Body of pancreas (tissue), 4 donors: Measurements from ENCODE around the gene ZNF133. TPM values are rescaled to one million over a fixed set of nuclear protein-coding genes. Genes with fewer than 3 reads are reported as not detected.
"Not testable (repeated sequence)": the region's sequence is repeated elsewhere in the genome, so short reads cannot be mapped to it uniquely, and the experiment has no call there.

ENCODE experiments used
- ATAC-seq: fragments of 150-250 bp; one replicate; pipeline ENCODE4 v1.9.1; 2016
- DNase-seq, 4 donors: peaks; one replicate each; pipeline ENCODE4 v3.0.0-alpha.2; 2019
- H3K27ac ChIP-seq, 4 donors: fragments of 200-600 bp; sonication (generic); 1 replicate in 3 of 4; 2 replicates in 1 of 4; pipeline versions ENCODE4 v1.5.1 to v1.6.1; 2016 to 2019; ENCODE audit warnings: mild to moderate bottlenecking in 1 of 4, mixed read lengths in 1 of 4, moderate library complexity in 1 of 4
- H3K27me3 ChIP-seq, 2 donors: fragments of 200-600 bp; sonication (generic); one replicate each; pipeline ENCODE4 v1.6.0; 2016; ENCODE audit warnings: mild to moderate bottlenecking in 1 of 2
- H3K36me3 ChIP-seq, 2 donors: fragments of 200-600 bp; sonication (generic); replicated peaks in 1 of 2; 2 replicates each; pipeline ENCODE4 v1.5.1; 2016; ENCODE audit warnings: low read depth in 2 of 2; ENCODE audit not compliant: insufficient read depth in 1 of 2
- H3K4me1 ChIP-seq: fragments of 200-600 bp; sonication (generic); one replicate; pipeline ENCODE4 v1.6.0; 2016
- H3K4me3 ChIP-seq, 2 donors: fragments of 200-600 bp; sonication (generic); 1 replicate in 1 of 2; 2 replicates in 1 of 2; pipeline ENCODE4 v1.5.1; 2016 to 2019
- H3K9me3 ChIP-seq, 3 donors: fragments of 200-600 bp; sonication (generic); 1 replicate in 2 of 3; 2 replicates in 1 of 3; pipeline ENCODE4 v1.5.1; 2016
- POLR2A ChIP-seq, 3 donors: fragments of 450-650 bp; IDR thresholded peaks; one replicate each; pipeline ENCODE4 v1.6.1; 2016; ENCODE audit warnings: antibody characterized with exemption in 3 of 3, mild to moderate bottlenecking in 2 of 3
- WGBS, 2 donors: methylation state at CpG; one replicate each; pipeline ENCODE4 v1.1.5; 2017; 5-methylcytosine and 5-hydroxymethylcytosine counted together
- intact Hi-C: fragments of 100-400 bp; cut with DNase I; formaldehyde crosslinking; loops from one replicate; pipeline ENCODE4 v1.15.1; 2023
- total RNA-seq, 2 donors: library from RNA; depleted of rRNA; stranded (reverse); fragments of >200 nt; gene quantifications; one replicate each; pipeline ENCODE4 v1.1.0, GENCODE V29; 2016
- TF ChIP-seq, protein P1 (sequence below), 7 experiments: fragments of 450-650 bp in 4 of 7; fragments of 200-600 bp in 3 of 7; sonication (generic) in 3 of 7; IDR thresholded peaks; one replicate each; pipeline ENCODE4 v1.5.1; 2016 to 2019; ENCODE audit warnings: antibody characterized with exemption in 7 of 7

The ZNF133 gene
- total RNA-seq, 2 donors from 2014 or later: 10.9 to 22.7 TPM

- intact Hi-C loops: no loop called here
- peaks cover 0 to 13% (median 0%) of the 10 kb centered on the region in 3 donors for H3K9me3 ChIP-seq
- no peaks in the 10 kb centered on the region for H3K36me3 ChIP-seq
- DNase-seq: no peak
- H3K27ac ChIP-seq: no peak overlapping the region
- WGBS, 2 donors: 94 to 99% methylated on average over 2 of the region's 2 CpGs
- no peak overlapping the region for H3K4me3 ChIP-seq
- ATAC-seq: no peak
- TF ChIP-seq, protein P1, sequence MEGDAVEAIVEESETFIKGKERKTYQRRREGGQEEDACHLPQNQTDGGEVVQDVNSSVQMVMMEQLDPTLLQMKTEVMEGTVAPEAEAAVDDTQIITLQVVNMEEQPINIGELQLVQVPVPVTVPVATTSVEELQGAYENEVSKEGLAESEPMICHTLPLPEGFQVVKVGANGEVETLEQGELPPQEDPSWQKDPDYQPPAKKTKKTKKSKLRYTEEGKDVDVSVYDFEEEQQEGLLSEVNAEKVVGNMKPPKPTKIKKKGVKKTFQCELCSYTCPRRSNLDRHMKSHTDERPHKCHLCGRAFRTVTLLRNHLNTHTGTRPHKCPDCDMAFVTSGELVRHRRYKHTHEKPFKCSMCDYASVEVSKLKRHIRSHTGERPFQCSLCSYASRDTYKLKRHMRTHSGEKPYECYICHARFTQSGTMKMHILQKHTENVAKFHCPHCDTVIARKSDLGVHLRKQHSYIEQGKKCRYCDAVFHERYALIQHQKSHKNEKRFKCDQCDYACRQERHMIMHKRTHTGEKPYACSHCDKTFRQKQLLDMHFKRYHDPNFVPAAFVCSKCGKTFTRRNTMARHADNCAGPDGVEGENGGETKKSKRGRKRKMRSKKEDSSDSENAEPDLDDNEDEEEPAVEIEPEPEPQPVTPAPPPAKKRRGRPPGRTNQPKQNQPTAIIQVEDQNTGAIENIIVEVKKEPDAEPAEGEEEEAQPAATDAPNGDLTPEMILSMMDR (IDR thresholded peaks at IDR 0.05): no peak
- TF ChIP-seq POLR2A (IDR thresholded peaks at IDR 0.05): no peak
- H3K4me1 ChIP-seq: no peaks in the 10 kb centered on the region
- H3K27me3 ChIP-seq: no peaks in the 10 kb centered on the region
These were observed 38.7 kb downstream of the ZNF133 start for GRCh38 chr20:18326990-18327389.

- TF ChIP-seq POLR2A (IDR thresholded peaks at IDR 0.05): no peak
- TF ChIP-seq, protein P1 (IDR thresholded peaks at IDR 0.05): no peak
- DNase-seq (no peak), ATAC-seq (no peak)
- H3K9me3 ChIP-seq: peaks cover 0 to 14% (median 0%) of the 10 kb centered on the region in 3 donors
- no peak overlapping the region for H3K27ac ChIP-seq
- intact Hi-C loops: no loop called here
- no peaks in the 10 kb centered on the region for H3K4me1 ChIP-seq
- H3K36me3 ChIP-seq: no peaks in the 10 kb centered on the region
- 88 to 89% methylated on average over 2 of the region's 2 CpGs for WGBS, 2 donors
- H3K4me3 ChIP-seq: no peak overlapping the region
- H3K27me3 ChIP-seq: no peaks in the 10 kb centered on the region
These were observed 43.4 kb downstream of the ZNF133 start for GRCh38 chr20:18331694-18332093.

GRCh38 chr20:18349749-18350148 is 61.4 kb downstream of the ZNF133 start:
- H3K27me3 ChIP-seq, H3K4me3 ChIP-seq, H3K9me3 ChIP-seq, DNase-seq, H3K27ac ChIP-seq, H3K4me1 ChIP-seq, ATAC-seq, intact Hi-C loops, H3K36me3 ChIP-seq: not testable (repeated sequence)
- WGBS, 2 donors: 55 to 65% methylated on average over 3 of the region's 3 CpGs

DNA sequence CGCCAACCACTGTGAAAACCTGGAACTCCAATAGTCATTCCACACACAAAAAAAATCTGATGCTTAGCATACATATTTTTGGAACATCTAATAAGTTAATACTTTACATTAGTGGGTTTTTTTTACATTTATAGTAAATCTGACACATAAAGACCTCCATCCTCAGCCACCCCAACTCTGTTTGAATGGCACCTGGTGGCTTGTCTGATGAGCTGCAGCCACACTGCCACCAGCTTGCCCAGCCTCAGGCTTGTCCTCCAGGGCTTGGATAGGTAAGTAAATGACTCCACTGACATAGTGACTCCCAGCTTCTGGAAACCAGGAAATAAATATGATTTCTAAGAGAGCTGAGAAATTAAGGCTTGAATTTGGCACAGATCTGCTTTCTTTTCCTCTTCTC is 71.5 kb downstream of the ZNF133 start:
- H3K4me3 ChIP-seq: no peak overlapping the region
- H3K36me3 ChIP-seq: no peaks in the 10 kb centered on the region
- no peak for DNase-seq
- H3K27me3 ChIP-seq: no peaks in the 10 kb centered on the region
- TF ChIP-seq, protein P1 (IDR thresholded peaks at IDR 0.05): no peak
- no peak for TF ChIP-seq POLR2A (IDR thresholded peaks at IDR 0.05)
- no peaks in the 10 kb centered on the region for H3K9me3 ChIP-seq
- ATAC-seq: no peak
- WGBS, 2 donors: 92 to 96% methylated on average over 1 of the region's 1 CpG
- intact Hi-C loops: no loop called here
- no peaks in the 10 kb centered on the region for H3K4me1 ChIP-seq
- H3K27ac ChIP-seq: no peak overlapping the region

DNA sequence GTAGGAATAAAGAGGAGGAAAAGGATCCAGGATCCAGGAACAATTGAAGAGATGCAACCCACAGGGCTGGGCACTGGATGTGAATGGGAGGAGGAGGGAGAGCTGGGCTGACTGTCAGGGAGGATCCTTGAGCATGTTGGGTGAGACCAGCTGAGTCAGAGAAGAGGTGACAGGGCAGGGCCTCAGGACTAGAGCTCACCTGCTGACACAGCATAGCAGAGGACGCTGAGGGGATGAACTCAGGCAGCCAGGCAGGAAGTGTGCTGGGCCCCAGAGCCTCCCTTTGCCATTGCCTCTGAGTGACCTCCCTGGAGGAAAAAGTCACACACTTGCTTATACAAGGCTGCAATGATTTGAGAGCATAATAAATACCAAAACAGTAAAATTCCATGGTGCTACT is 72.3 kb downstream of the ZNF133 start:
- Histone ChIP-seq H3K27ac (no peak overlapping the region), H3K4me1 (no peaks in the 10 kb centered on the region), H3K4me3 (no peak overlapping the region), H3K27me3 (no peaks in the 10 kb centered on the region), H3K9me3 (no peaks in the 10 kb centered on the region), H3K36me3 (no peaks in the 10 kb centered on the region)
- no peak for DNase-seq
- intact Hi-C loops: no loop called here
- WGBS, 2 donors: 29 to 50% methylated on average over 1 of the region's 1 CpG
- TF ChIP-seq, protein P1 (IDR thresholded peaks at IDR 0.05): no peak
- TF ChIP-seq POLR2A (IDR thresholded peaks at IDR 0.05): no peak
- ATAC-seq: no peak
